Transverse colon (tissue), 4 donors: Measurements from ENCODE around the gene USP24.

Experiments
- CTCF ChIP-seq, 5 experiments: fragments of 200-600 bp in 3 of 5; fragments of 450-650 bp in 2 of 5; sonication (generic) in 3 of 5; IDR thresholded peaks; 1 replicate in 2 of 5; 2 replicates in 3 of 5; pipeline ENCODE4 v1.5.1; 2016 to 2017; ENCODE audit warnings: antibody characterized with exemption in 5 of 5, inconsistent platforms in 3 of 5, mild to moderate bottlenecking in 2 of 5, moderate library complexity in 1 of 5
- EP300 ChIP-seq: sonication (generic); formaldehyde crosslinking; IDR thresholded peaks from one replicate; pipeline ENCODE4 v1.6.1; 2017; ENCODE audit warnings: antibody characterized with exemption, low read depth
- POLR2AphosphoS5 ChIP-seq, 3 donors: sonication (generic); formaldehyde crosslinking; IDR thresholded peaks; one replicate each; pipeline ENCODE4 v1.6.1; 2016; ENCODE audit warnings: antibody characterized with exemption in 3 of 3

- TF ChIP-seq CTCF (IDR thresholded peaks at IDR 0.05), result no peak
- TF ChIP-seq EP300, result no peak
- peak in 2 of 3 donors; percentile 28 to 69 for TF ChIP-seq POLR2AphosphoS5 (IDR thresholded peaks at IDR 0.05)
Observed at GRCh38 chr1:55039342-55040082, 175.7 kb downstream of the USP24 start, which contains the start of gene PCSK9.
